ENCODE measurements around the gene ENOX2.

GRCh38 chrX:130741584-130741983 lies 161.4 kb downstream of the ENOX2 start:
- TF ChIP-seq SP1 (IDR thresholded peaks at IDR 0.05) (no peak), SUZ12 (IDR thresholded peaks at IDR 0.05) (no peak), HDGF (IDR thresholded peaks at IDR 0.05; ENCODE audit: borderline replicate concordance) (no peak), BHLHE40 (IDR thresholded peaks at IDR 0.05; ENCODE audit: borderline replicate concordance) (no peak), TARDBP (IDR thresholded peaks at IDR 0.05) (no peak)

All from HEK293T (cell line).